K562 (cell line): ENCODE results near the gene PCBP2. TPM values are rescaled to one million over a fixed set of nuclear protein-coding genes. Genes with fewer than 3 reads are reported as not detected.
A peak's percentile ranks its signal among the peaks of the same experiment; 100 is the strongest.

Experiments
- ATF2 ChIP-seq: sonication (generic); formaldehyde crosslinking; IDR thresholded peaks from 2 replicates; pipeline ENCODE4 v1.8.1; 2022; ENCODE audit warnings: missing genetic modification reagents
- ATF7 ChIP-seq: fragments of 450-650 bp; IDR thresholded peaks from 2 replicates; pipeline ENCODE4 v1.7.1; 2014; ENCODE audit warnings: mild to moderate bottlenecking, moderate library complexity
- BCL6 ChIP-seq: fragments of 250-450 bp; sonication (Bioruptor Pico); IDR thresholded peaks from 2 replicates; pipeline ENCODE4 v1.4.0; 2020
- CBFB ChIP-seq: sonication (generic); formaldehyde crosslinking; IDR thresholded peaks from 2 replicates; pipeline ENCODE4 v1.4.0; 2020; ENCODE audit warnings: mild to moderate bottlenecking, missing genetic modification reagents
- CBX3 ChIP-seq, 2 experiments: IDR thresholded peaks; 1 replicate in 1 of 2; 2 replicates in 1 of 2; pipeline ENCODE4 v1.6.1; 2012; ENCODE audit warnings: inconsistent platforms in 2 of 2, low read length in 2 of 2, borderline replicate concordance in 1 of 2, control low read depth in 1 of 2
- ELF2 ChIP-seq: fragments of 250-450 bp; sonication (Bioruptor Pico); IDR thresholded peaks from 2 replicates; pipeline ENCODE4 v1.5.0; 2021; ENCODE audit warnings: mild to moderate bottlenecking
- ETV5 ChIP-seq: sonication (generic); formaldehyde crosslinking; IDR thresholded peaks from 2 replicates; pipeline ENCODE4 v1.4.0; 2020; ENCODE audit warnings: low read depth, mild to moderate bottlenecking, missing genetic modification reagents
- GATAD2B ChIP-seq: fragments of 450-650 bp; IDR thresholded peaks from 2 replicates; pipeline ENCODE4 v1.6.1; 2017; ENCODE audit warnings: mild to moderate bottlenecking, borderline replicate concordance
- GTF2A2 ChIP-seq: IDR thresholded peaks from 2 replicates; pipeline ENCODE4 v1.6.1; 2016; ENCODE audit warnings: mild to moderate bottlenecking, missing genetic modification characterization, missing compliant biosample characterization
- JUND ChIP-seq, 2 experiments: IDR thresholded peaks; 2 replicates in 1 of 2; 3 replicates in 1 of 2; pipeline ENCODE4 v1.6.1; 2011; ENCODE audit warnings: borderline replicate concordance in 2 of 2, low read depth in 2 of 2, low read length in 2 of 2, improper control_type of control experiment in 1 of 2, missing biosample characterization in 1 of 2, missing genetic modification characterization in 1 of 2, missing genetic modification reagents in 1 of 2
- MTA3 ChIP-seq: fragments of 450-650 bp; formaldehyde crosslinking; IDR thresholded peaks from 2 replicates; pipeline ENCODE4 v1.6.1; 2017; ENCODE audit warnings: mild to moderate bottlenecking, borderline replicate concordance
- NFE2 ChIP-seq: IDR thresholded peaks from 2 replicates; pipeline ENCODE4 v1.6.1; 2014; ENCODE audit warnings: antibody characterized with exemption, low read depth
- PYGO2 ChIP-seq: fragments of 450-650 bp; IDR thresholded peaks from 2 replicates; pipeline ENCODE4 v1.6.1; 2016; ENCODE audit warnings: mild to moderate bottlenecking, missing genetic modification characterization, moderate library complexity, missing compliant biosample characterization
- SAP30 ChIP-seq: fragments of 200-600 bp; sonication (generic); IDR thresholded peaks from 2 replicates; pipeline ENCODE4 v1.6.1; 2012; ENCODE audit warnings: borderline replicate concordance, low read depth, mild to moderate bottlenecking, moderate library complexity, low read length, control low read depth, inconsistent platforms; ENCODE audit not compliant: insufficient read depth, poor library complexity, severe bottlenecking
- SIN3A ChIP-seq, 2 experiments: fragments of 150-350 bp in 1 of 2; IDR thresholded peaks; 2 replicates each; pipeline ENCODE4 v1.6.1; 2011 to 2016; ENCODE audit warnings: borderline replicate concordance in 2 of 2, low read depth in 2 of 2, low read length in 2 of 2, mild to moderate bottlenecking in 2 of 2, moderate library complexity in 2 of 2; ENCODE audit not compliant: control insufficient read depth in 1 of 2
- SP2 ChIP-seq: IDR thresholded peaks from 2 replicates; pipeline ENCODE4 v1.6.1; 2011; ENCODE audit warnings: mild to moderate bottlenecking, low read depth, low read length, moderate library complexity; ENCODE audit not compliant: poor library complexity, severe bottlenecking; ENCODE audit errors: extremely low read depth
- SUPT5H ChIP-seq: fragments of 450-650 bp; IDR thresholded peaks from 2 replicates; pipeline ENCODE4 v1.6.1; 2016
- TFAP4 ChIP-seq: sonication (generic); formaldehyde crosslinking; IDR thresholded peaks from 2 replicates; pipeline ENCODE4 v1.8.0; 2022; ENCODE audit warnings: missing genetic modification reagents, mild to moderate bottlenecking, moderate library complexity, borderline replicate concordance
- ZKSCAN1 ChIP-seq: fragments of 150-350 bp; IDR thresholded peaks from 2 replicates; pipeline ENCODE4 v1.6.1; 2016; ENCODE audit warnings: low read depth, low read length
- ZNF143 ChIP-seq: sonication (generic); formaldehyde crosslinking; IDR thresholded peaks from 2 replicates; pipeline ENCODE4 v1.9.0; 2022; ENCODE audit warnings: mild to moderate bottlenecking, missing genetic modification reagents
- ZNF584 ChIP-seq: fragments of 200-800 bp; sonication (Bioruptor generic); IDR thresholded peaks from 2 replicates; pipeline ENCODE4 v1.6.1; 2016; ENCODE audit warnings: low read depth, mild to moderate bottlenecking, missing genetic modification characterization, missing compliant biosample characterization
- polyA plus RNA-seq, 8 experiments: library from polyadenylated mRNA; depleted of rRNA in 4 of 8; stranded (reverse) in 5 of 8; unstranded in 3 of 8; fragments of >200 nt; fragmentation: Nextera tagmentation in 2 of 8; fragmentation: Illumina TruSeq in 1 of 8; extraction: Ambion mirVana in 2 of 8; extraction: Trizol in 1 of 8; gene quantifications; 2 replicates each; pipeline versions ENCODE4 v1.2.1 to v1.2.3, GENCODE V29; 2011 to 2014; ENCODE audit warnings: inconsistent platforms in 1 of 8, missing spikeins in 1 of 8
- total RNA-seq, 7 experiments: library from RNA; depleted of rRNA in 6 of 7; stranded (reverse); fragments of >200 nt in 6 of 7; fragmentation: Illumina TruSeq in 2 of 7; extraction: Trizol in 2 of 7; gene quantifications; 2 replicates each; pipeline versions ENCODE4 v1.2.1 to v1.2.3, GENCODE V29; 2011 to 2021; ENCODE audit warnings: low replicate concordance in 1 of 7
- TF ChIP-seq, protein P1 (sequence below): fragments of 450-650 bp; formaldehyde crosslinking; IDR thresholded peaks from 2 replicates; pipeline ENCODE4 v1.4.0; 2020; ENCODE audit warnings: mild to moderate bottlenecking, mixed read lengths
- TF ChIP-seq, protein P2 (sequence below): sonication (generic); formaldehyde crosslinking; IDR thresholded peaks from 2 replicates; pipeline ENCODE4 v1.9.0; 2022; ENCODE audit warnings: mild to moderate bottlenecking, missing genetic modification reagents

PCBP2 gene
- total and polyA plus RNA-seq, 9 of the 15 experiments (the other 6 are each of a cell fraction or from before 2014, with no cell fraction given) = 137 to 831 (median 328) TPM

DNA sequence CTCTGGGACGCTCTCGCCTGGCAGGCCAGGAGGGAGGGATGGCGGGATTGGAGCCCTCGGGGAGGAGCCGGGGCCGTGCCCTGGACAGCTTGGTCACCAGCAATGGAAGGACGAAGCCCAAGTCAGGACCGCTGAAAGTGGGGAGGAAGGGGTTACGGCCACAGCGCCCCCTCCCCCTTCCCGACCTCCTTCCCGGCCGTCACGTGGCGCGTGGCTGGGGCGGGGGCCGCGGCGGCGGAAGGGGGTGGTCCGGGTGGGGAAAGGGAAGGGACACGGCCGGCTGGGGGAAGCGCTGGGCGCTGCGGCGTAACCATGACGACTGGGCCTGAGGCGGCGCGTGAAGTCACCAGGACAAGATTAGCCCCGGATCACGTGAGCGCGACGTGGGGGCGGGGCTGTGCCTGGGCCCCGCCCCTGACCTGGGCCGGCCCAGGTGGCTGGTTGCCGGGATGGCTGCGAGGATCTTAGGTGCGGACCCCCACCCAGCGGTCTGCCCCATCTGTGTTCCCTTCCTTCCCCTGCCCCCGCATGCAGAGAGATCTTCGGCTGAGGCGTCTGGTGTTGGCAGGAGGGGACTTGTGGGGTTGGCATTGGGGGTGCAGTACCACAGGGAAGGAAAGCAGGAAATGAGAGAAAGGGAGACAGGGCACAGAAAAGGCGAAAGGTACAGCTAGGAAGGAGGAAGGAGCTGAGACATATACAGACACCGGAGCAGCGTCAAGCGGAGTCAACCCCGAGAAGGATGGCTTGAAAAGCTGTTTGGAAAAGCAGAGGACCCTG lies 41.1 kb downstream of the PCBP2 start (continued):
- TF ChIP-seq PYGO2 (tag) = no peak
- TF ChIP-seq ZKSCAN1 = no peak
- TF ChIP-seq ATF7 = peak; percentile 86
- TF ChIP-seq JUND (IDR thresholded peaks at IDR 0.05; ENCODE audit: borderline replicate concordance, low read depth, low read length) = peak; percentile 82
- TF ChIP-seq JUND (tag; IDR thresholded peaks at IDR 0.05; ENCODE audit: borderline replicate concordance, low read depth, low read length) = peak; percentile 68; the same call in 1 of the 3 replicates
- TF ChIP-seq BCL6 (CRISPR knock-in tag) = no peak
- no peak for TF ChIP-seq SP2
- TF ChIP-seq ELF2 = no peak
- TF ChIP-seq ZNF143 (CRISPR knock-in tag) = no peak
- no peak for TF ChIP-seq GTF2A2 (tag)
- peak in 1 of 2 experiments; percentile 91; a peak in 2 of 4 replicates for TF ChIP-seq SIN3A (IDR thresholded peaks at IDR 0.05; ENCODE audit: borderline replicate concordance in 2 of 2, control insufficient read depth in 1 of 2, low read depth in 2 of 2, low read length in 2 of 2)
- TF ChIP-seq, protein P1, sequence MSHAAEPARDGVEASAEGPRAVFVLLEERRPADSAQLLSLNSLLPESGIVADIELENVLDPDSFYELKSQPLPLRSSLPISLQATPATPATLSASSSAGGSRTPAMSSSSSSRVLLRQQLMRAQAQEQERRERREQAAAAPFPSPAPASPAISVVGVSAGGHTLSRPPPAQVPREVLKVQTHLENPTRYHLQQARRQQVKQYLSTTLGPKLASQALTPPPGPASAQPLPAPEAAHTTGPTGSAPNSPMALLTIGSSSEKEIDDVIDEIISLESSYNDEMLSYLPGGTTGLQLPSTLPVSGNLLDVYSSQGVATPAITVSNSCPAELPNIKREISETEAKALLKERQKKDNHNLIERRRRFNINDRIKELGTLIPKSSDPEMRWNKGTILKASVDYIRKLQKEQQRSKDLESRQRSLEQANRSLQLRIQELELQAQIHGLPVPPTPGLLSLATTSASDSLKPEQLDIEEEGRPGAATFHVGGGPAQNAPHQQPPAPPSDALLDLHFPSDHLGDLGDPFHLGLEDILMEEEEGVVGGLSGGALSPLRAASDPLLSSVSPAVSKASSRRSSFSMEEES = peak; percentile 97
- TF ChIP-seq SAP30 = no peak
- peak; percentile 65; the same call in 1 of the 2 replicates for TF ChIP-seq TFAP4 (CRISPR knock-in tag)
- TF ChIP-seq, protein P2, sequence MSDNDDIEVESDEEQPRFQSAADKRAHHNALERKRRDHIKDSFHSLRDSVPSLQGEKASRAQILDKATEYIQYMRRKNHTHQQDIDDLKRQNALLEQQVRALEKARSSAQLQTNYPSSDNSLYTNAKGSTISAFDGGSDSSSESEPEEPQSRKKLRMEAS = peak; percentile 7; the same call in 1 of the 2 replicates
- TF ChIP-seq SUPT5H = peak; percentile 65
- TF ChIP-seq CBX3 (IDR thresholded peaks at IDR 0.05; ENCODE audit: borderline replicate concordance in 1 of 2, low read length in 2 of 2) = no peak
- no peak for TF ChIP-seq ZNF584 (CRISPR knock-in tag)
- no peak for TF ChIP-seq GATAD2B
- no peak for TF ChIP-seq NFE2
- TF ChIP-seq ATF2 (CRISPR knock-in tag) = no peak
- TF ChIP-seq ETV5 = no peak
- no peak for TF ChIP-seq CBFB (CRISPR knock-in tag)
- peak; percentile 48; the same call in 1 of the 2 replicates for TF ChIP-seq MTA3
